HG02885 (cell line): Measurements from ENCODE around the gene TBC1D2B.

Source experiments
- ATAC-seq: cut with Tn5 transposase; IDR thresholded peaks from one replicate; pipeline ENCODE4 v1.9.1; 2021; ENCODE audit warnings: mild to moderate bottlenecking; ENCODE audit not compliant: unreplicated experiment, poor library complexity

TBC1D2B gene

GRCh38 chr15:78098131-78098755, 20.7 kb upstream of the TBC1D2B start:
- ATAC-seq = no peak

- ATAC-seq = no peak
Measured at GRCh38 chr15:78097667-78098066, 20.2 kb upstream of the TBC1D2B start.

- no peak for ATAC-seq
Measured at GRCh38 chr15:78093242-78094020, 15.9 kb upstream of the TBC1D2B start.

GRCh38 chr15:78092261-78093041, 14.9 kb upstream of the TBC1D2B start, which contains the start of gene SH2D7:
TSS of gene SH2D7 (plus strand) at chr15:78092561. CDS start at chr15:78092585, 24 bp downstream.
- no peak for ATAC-seq

GRCh38 chr15:78090422-78091063, 13.0 kb upstream of the TBC1D2B start:
- ATAC-seq = no peak

- no peak for ATAC-seq
Measured at GRCh38 chr15:78088773-78089080, 11.2 kb upstream of the TBC1D2B start.

- no peak for ATAC-seq
Measured at GRCh38 chr15:78087951-78088772, 10.7 kb upstream of the TBC1D2B start.

- no peak for ATAC-seq
Measured at GRCh38 chr15:78085928-78086327, 8.4 kb upstream of the TBC1D2B start.

- ATAC-seq = no peak
Measured at GRCh38 chr15:78084449-78084750, 6.9 kb upstream of the TBC1D2B start.

- no peak for ATAC-seq
Measured at GRCh38 chr15:78083687-78084448, 6.4 kb upstream of the TBC1D2B start.

- no peak for ATAC-seq
Measured at GRCh38 chr15:78083186-78083585, 5.7 kb upstream of the TBC1D2B start.

GRCh38 chr15:78082743-78083110, 5.2 kb upstream of the TBC1D2B start:
- no peak for ATAC-seq

GRCh38 chr15:78082106-78082742, 4.7 kb upstream of the TBC1D2B start:
- no peak for ATAC-seq

- ATAC-seq = no peak
Measured at GRCh38 chr15:78080088-78080460, 2.6 kb upstream of the TBC1D2B start.

GRCh38 chr15:78079298-78080087, 2.0 kb upstream of the TBC1D2B start:
- no peak for ATAC-seq

- ATAC-seq = no peak
Measured at GRCh38 chr15:78077871-78078210, 330 bp upstream of the TBC1D2B start.

GRCh38 chr15:78076231-78077052, 1.1 kb downstream of the TBC1D2B start:
- peak; percentile 1 for ATAC-seq
